Measurements from ENCODE around the gene TMEM132E.

GRCh38 chr17:34547453-34548063 is 31.8 kb upstream of the TMEM132E start:
- TF ChIP-seq, protein P1, sequence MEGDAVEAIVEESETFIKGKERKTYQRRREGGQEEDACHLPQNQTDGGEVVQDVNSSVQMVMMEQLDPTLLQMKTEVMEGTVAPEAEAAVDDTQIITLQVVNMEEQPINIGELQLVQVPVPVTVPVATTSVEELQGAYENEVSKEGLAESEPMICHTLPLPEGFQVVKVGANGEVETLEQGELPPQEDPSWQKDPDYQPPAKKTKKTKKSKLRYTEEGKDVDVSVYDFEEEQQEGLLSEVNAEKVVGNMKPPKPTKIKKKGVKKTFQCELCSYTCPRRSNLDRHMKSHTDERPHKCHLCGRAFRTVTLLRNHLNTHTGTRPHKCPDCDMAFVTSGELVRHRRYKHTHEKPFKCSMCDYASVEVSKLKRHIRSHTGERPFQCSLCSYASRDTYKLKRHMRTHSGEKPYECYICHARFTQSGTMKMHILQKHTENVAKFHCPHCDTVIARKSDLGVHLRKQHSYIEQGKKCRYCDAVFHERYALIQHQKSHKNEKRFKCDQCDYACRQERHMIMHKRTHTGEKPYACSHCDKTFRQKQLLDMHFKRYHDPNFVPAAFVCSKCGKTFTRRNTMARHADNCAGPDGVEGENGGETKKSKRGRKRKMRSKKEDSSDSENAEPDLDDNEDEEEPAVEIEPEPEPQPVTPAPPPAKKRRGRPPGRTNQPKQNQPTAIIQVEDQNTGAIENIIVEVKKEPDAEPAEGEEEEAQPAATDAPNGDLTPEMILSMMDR (conservative IDR thresholded peaks at IDR 0.05; ENCODE audit: low read depth in 2 of 2) = peak in 1 of 2 experiments; percentile 36; a peak in 2 of 4 replicates
- TF ChIP-seq JUNB (IDR thresholded peaks at IDR 0.05; ENCODE audit: unreplicated experiment) = no peak
- TF ChIP-seq EZH2 (IDR thresholded peaks at IDR 0.05; ENCODE audit: low read depth, unreplicated experiment) = no peak
- no peak for TF ChIP-seq POLR2AphosphoS5 (IDR thresholded peaks at IDR 0.05; ENCODE audit: low read depth)
- no peak for TF ChIP-seq REST (IDR thresholded peaks at IDR 0.05; ENCODE audit: unreplicated experiment)
- no peak for TF ChIP-seq EZH2phosphoT487 (IDR thresholded peaks at IDR 0.05; ENCODE audit: unreplicated experiment)
- TF ChIP-seq CREB1 (CRISPR knock-in tag; IDR thresholded peaks at IDR 0.05; ENCODE audit: low read depth) = no peak
- TF ChIP-seq ZNF331 (CRISPR knock-in tag; IDR thresholded peaks at IDR 0.05; ENCODE audit: low read depth) = no peak
- TF ChIP-seq NANOG (IDR thresholded peaks at IDR 0.05; ENCODE audit: borderline replicate concordance) = no peak
- no peak for TF ChIP-seq ZNF114 (CRISPR knock-in tag; IDR thresholded peaks at IDR 0.05)
- TF ChIP-seq STAT1 (IDR thresholded peaks at IDR 0.05; ENCODE audit: unreplicated experiment) = no peak
- no peak for TF ChIP-seq ETS1 (IDR thresholded peaks at IDR 0.05)
